Endometrial microvascular endothelial cells (primary cell): Measurements from ENCODE around the gene ZNF367. TPM values are rescaled to one million over a fixed set of nuclear protein-coding genes. Genes with fewer than 3 reads are reported as not detected.

Experiments
- total RNA-seq: library from RNA; depleted of rRNA; stranded (reverse); fragments of >200 nt; gene quantifications from one replicate; pipeline ENCODE4 v1.2.3, GENCODE V29; 2015; ENCODE audit errors: inconsistent ontology term

The ZNF367 gene
- total RNA-seq, 1 donor from 2014 or later: 11.1 TPM

Other genes with a start within 250 kb of the ZNF367 start
- not detected for gene HSD17B3, start 116.2 kb downstream of the ZNF367 start, total RNA-seq
- gene SLC35D2, start 34.7 kb downstream of the ZNF367 start, total RNA-seq: 36.0 TPM
- 5.3 TPM for gene HABP4, start 31.8 kb upstream of the ZNF367 start, total RNA-seq
- 1.6 TPM for gene CDC14B, start 201.5 kb upstream of the ZNF367 start, total RNA-seq
- 21.9 TPM for gene PRXL2C, start 236.9 kb upstream of the ZNF367 start, total RNA-seq